ENCODE data around the gene TMEM150B.

GRCh38 chr19:55341595-55342531, 16.7 kb upstream of the TMEM150B start:
- TF ChIP-seq CTCF (conservative IDR thresholded peaks at IDR 0.05; ENCODE audit: low read depth, low read length) (no peak), RAD21 (IDR thresholded peaks at IDR 0.05; ENCODE audit: low read length) (no peak), POLR2A (IDR thresholded peaks at IDR 0.05; ENCODE audit: low read depth, low read length) (no peak), CEBPB (IDR thresholded peaks at IDR 0.05; ENCODE audit: low read depth, low read length) (no peak), ELK1 (IDR thresholded peaks at IDR 0.05; ENCODE audit: borderline replicate concordance, low read depth, low read length) (no peak), CHD1 (IDR thresholded peaks at IDR 0.05; ENCODE audit: low read depth, low read length) (no peak), RCOR1 (IDR thresholded peaks at IDR 0.05; ENCODE audit: insufficient replicate concordance, low read length) (no peak), RFX5 (IDR thresholded peaks at IDR 0.05; ENCODE audit: low read depth, low read length) (no peak), USF2 (IDR thresholded peaks at IDR 0.05; ENCODE audit: low read depth, low read length) (no peak), SMC3 (IDR thresholded peaks at IDR 0.05; ENCODE audit: low read depth, low read length) (no peak), BHLHE40 (IDR thresholded peaks at IDR 0.05; ENCODE audit: low read depth, low read length) (no peak), MXI1 (IDR thresholded peaks at IDR 0.05; ENCODE audit: borderline replicate concordance, low read depth, low read length) (no peak)

Measured in IMR-90 (cell line).